HepG2 (cell line): Measurements from ENCODE around the gene CHSY3. TPM values are rescaled to one million over a fixed set of nuclear protein-coding genes. Genes with fewer than 3 reads are reported as not detected.

Experiments used
- ATAC-seq: fragments of 200-7000 bp; cut with Tn5 transposase; 3 replicates; pipeline ENCODE4 v1.9.1; 2020; ENCODE audit warnings: mild to moderate bottlenecking, moderate library complexity
- BruUV-seq: library from RNA; stranded (reverse); fragments of 400-500 nt; replicated peaks from 2 replicates; lab custom pipeline; 2021; lab: Mats Ljungman, UMichigan
- CTCF ChIA-PET: fragments of 300-600 bp; formaldehyde crosslinking; extraction: SDS; loops from one replicate; lab custom pipeline; 2021; ENCODE audit warnings: low total read pairs, inconsistent platforms, low intra/inter-chr PET ratio; lab: Yijun Ruan, JAX
- POLR2A ChIA-PET: fragments of 350-600 bp; sonication (Branson Sonifier 250); formaldehyde crosslinking; loops from one replicate; lab custom pipeline; 2020; ENCODE audit warnings: antibody characterized with exemption, inconsistent platforms; lab: Yijun Ruan, JAX
- DNase-seq: peaks from one replicate; pipeline ENCODE4 v3.0.0-alpha.2; 2015; ENCODE audit warnings: low spot score
- FAIRE-seq: peaks from 3 replicates; lab custom pipeline; 2011; peaks lifted over from hg19 to GRCh38; lab: Jason Lieb, UNC
- H2AFZ ChIP-seq: one replicate; pipeline ENCODE4 v1.6.1; 2011; ENCODE audit warnings: low read length, inconsistent platforms
- H3K27ac ChIP-seq: fragments of 300-600 bp; 3 replicates; pipeline ENCODE4 v1.8.0; 2011; ENCODE audit warnings: mixed run types, mild to moderate bottlenecking, mixed read lengths, low read length, inconsistent platforms; ENCODE audit not compliant: insufficient read depth; ENCODE audit errors: extremely low read length
- H3K27me3 ChIP-seq, 2 experiments: fragments of 200-600 bp in 1 of 2; 2 replicates in 1 of 2; 3 replicates in 1 of 2; pipeline versions ENCODE4 v1.6.0 to v1.8.0; 2011; ENCODE audit warnings: low read length in 2 of 2, mild to moderate bottlenecking in 2 of 2, moderate library complexity in 2 of 2, inconsistent platforms in 1 of 2; ENCODE audit not compliant: insufficient read depth in 2 of 2, control insufficient read depth in 1 of 2
- H3K36me3 ChIP-seq, 2 experiments: fragments of 200-600 bp in 1 of 2; replicated peaks in 1 of 2; 2 replicates in 1 of 2; 3 replicates in 1 of 2; pipeline versions ENCODE4 v1.5.1 to v1.8.0; 2011; ENCODE audit warnings: low read length in 2 of 2, inconsistent platforms in 1 of 2; ENCODE audit not compliant: insufficient read depth in 2 of 2, control insufficient read depth in 1 of 2
- H3K4me1 ChIP-seq: 2 replicates; pipeline ENCODE4 v1.5.1; 2012; ENCODE audit warnings: low read length, inconsistent platforms; ENCODE audit not compliant: insufficient read depth
- H3K4me2 ChIP-seq: 2 replicates; pipeline ENCODE4 v1.6.0; 2011; ENCODE audit warnings: low read depth, low read length, inconsistent platforms
- H3K4me3 ChIP-seq, 3 experiments: fragments of 200-600 bp in 1 of 3; sonication (generic), shearing (Covaris generic) in 1 of 3; replicated peaks in 1 of 3; 2 replicates each; pipeline ENCODE4 v1.5.1; 2011 to 2016; ENCODE audit warnings: low read length in 3 of 3, inconsistent platforms in 2 of 3, low read depth in 2 of 3, mild to moderate bottlenecking in 2 of 3, control low read depth in 1 of 3, mixed read lengths in 1 of 3; ENCODE audit not compliant: insufficient read depth in 1 of 3
- H3K79me2 ChIP-seq: one replicate; pipeline ENCODE4 v1.6.1; 2011; ENCODE audit warnings: low read length, inconsistent platforms; ENCODE audit not compliant: insufficient read depth
- H3K9ac ChIP-seq: 2 replicates; pipeline ENCODE4 v1.6.0; 2011; ENCODE audit warnings: mild to moderate bottlenecking, low read depth, low read length, inconsistent platforms; ENCODE audit not compliant: insufficient read depth
- H3K9me3 ChIP-seq: 2 replicates; pipeline ENCODE4 v1.5.1; 2012; ENCODE audit warnings: mild to moderate bottlenecking, low read length
- H4K20me1 ChIP-seq: 2 replicates; pipeline ENCODE4 v1.6.0; 2011; ENCODE audit warnings: inconsistent platforms, mild to moderate bottlenecking, low read length, moderate library complexity; ENCODE audit not compliant: insufficient read depth
- GATAD1 ChIP-seq: IDR thresholded peaks from 2 replicates; pipeline ENCODE4 v1.6.1; 2016; ENCODE audit warnings: missing genetic modification reagents, missing compliant biosample characterization
- IRF2 ChIP-seq: IDR thresholded peaks from 2 replicates; pipeline ENCODE4 v1.6.1; 2018; ENCODE audit warnings: missing genetic modification reagents, missing compliant biosample characterization
- PLRG1 ChIP-seq: fragments of 450-650 bp; conservative IDR thresholded peaks from 2 replicates; pipeline ENCODE4 v1.6.1; 2016
- ZNF343 ChIP-seq: sonication (generic); formaldehyde crosslinking; IDR thresholded peaks from 2 replicates; pipeline ENCODE4 v1.4.0; 2020; ENCODE audit warnings: mild to moderate bottlenecking, missing genetic modification reagents
- ZNF563 ChIP-seq: sonication (generic); formaldehyde crosslinking; IDR thresholded peaks from 2 replicates; pipeline ENCODE4 v1.8.0; 2022; ENCODE audit warnings: mild to moderate bottlenecking, moderate library complexity, missing genetic modification reagents
- WGBS: methylation state at CpG from one replicate; pipeline ENCODE4 v1.1.6; 2017; ENCODE audit warnings: low lambda C conversion rate; 5-methylcytosine and 5-hydroxymethylcytosine counted together
- in situ Hi-C: cut with HindIII; loops from 2 replicates; pipeline ENCODE4 v1.10.0; 2017; ENCODE audit warnings: low pct_unique_long_range_greater_than_20kb; ENCODE audit not compliant: extremely low pct_ligation_motif_present
- intact Hi-C: fragments of 100-400 bp; cut with micrococcal nuclease; formaldehyde crosslinking; loops from one replicate; pipeline ENCODE4 v1.10.0; 2022; ENCODE audit not compliant: unreplicated experiment
- polyA plus RNA-seq, 8 experiments: library from polyadenylated mRNA; depleted of rRNA in 3 of 8; stranded (reverse) in 7 of 8; unstranded in 1 of 8; fragments of >200 nt; fragmentation: Illumina TruSeq in 4 of 8; extraction: Trizol in 4 of 8; gene quantifications; 2 replicates each; pipeline versions ENCODE4 v1.2.1 to v1.2.3, GENCODE V29; 2011 to 2016; ENCODE audit warnings: low read depth in 4 of 8, missing spikeins in 1 of 8, mixed read lengths in 1 of 8; ENCODE audit not compliant: insufficient read depth in 1 of 8
- total RNA-seq, 5 experiments: library from RNA; depleted of rRNA; stranded (reverse); fragments of >200 nt; fragmentation: Illumina TruSeq; extraction: Trizol; gene quantifications; 2 replicates each; pipeline ENCODE4 v1.2.3, GENCODE V29; 2016; ENCODE audit warnings: low read depth in 1 of 5
- TF ChIP-seq, protein P1 (sequence below): sonication (generic); formaldehyde crosslinking; IDR thresholded peaks from 2 replicates; pipeline ENCODE4 v1.4.0; 2020; ENCODE audit warnings: missing genetic modification reagents
- TF ChIP-seq, protein P2 (sequence below): sonication (generic); formaldehyde crosslinking; IDR thresholded peaks from 2 replicates; pipeline ENCODE4 v1.4.0; 2020; ENCODE audit warnings: low read depth, mild to moderate bottlenecking, missing genetic modification reagents

The CHSY3 gene
- total and polyA plus RNA-seq, 2 of the 13 experiments (the other 11 are each of a cell fraction or from before 2014, with no cell fraction given): 0.26 to 4.1 TPM

DNA sequence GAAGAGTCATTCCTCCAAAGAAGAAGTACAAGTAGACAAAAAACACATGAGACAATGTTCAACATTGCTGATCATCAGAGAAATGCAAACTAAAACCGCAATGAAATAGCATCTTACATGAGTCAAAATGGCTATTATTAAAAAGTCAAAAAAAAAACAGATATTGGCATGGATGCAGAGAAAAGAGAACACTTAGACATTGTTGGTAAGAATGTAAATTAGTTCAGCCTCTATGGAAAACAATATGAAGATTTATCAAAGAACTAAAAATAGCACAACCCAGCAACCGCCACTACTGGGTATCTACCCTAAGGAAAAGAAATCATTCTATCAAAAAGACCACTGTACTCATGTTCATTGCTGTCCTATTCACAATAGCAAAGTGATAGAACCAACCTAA lies 157.5 kb downstream of the CHSY3 start:
- Histone ChIP-seq H3K4me2 (no peak overlapping the region), H3K4me3 (no peak overlapping the region), H3K9me3 (0 out of 2 replicates have a peak, but pooled peaks cover 5% of the 10 kb centered on the region), H3K36me3 (no peaks in the 10 kb centered on the region), H3K27me3 (no peaks in the 10 kb centered on the region), H2AFZ (no peak overlapping the region), H4K20me1 (no peaks in the 10 kb centered on the region), H3K27ac (no peak overlapping the region), H3K9ac (no peak overlapping the region), H3K79me2 (no peaks in the 10 kb centered on the region), H3K4me1 (no peaks in the 10 kb centered on the region)
- in situ Hi-C loops: no loop called here
- 14% methylated on average over 2 of the region's 2 CpGs for WGBS
- FAIRE-seq: no peak
- TF ChIP-seq IRF2 (no peak), GATAD1 (CRISPR knock-in tag) (no peak), PLRG1 (no peak), ZNF343 (no peak), ZNF563 (CRISPR knock-in tag) (no peak)
- TF ChIP-seq, protein P1, sequence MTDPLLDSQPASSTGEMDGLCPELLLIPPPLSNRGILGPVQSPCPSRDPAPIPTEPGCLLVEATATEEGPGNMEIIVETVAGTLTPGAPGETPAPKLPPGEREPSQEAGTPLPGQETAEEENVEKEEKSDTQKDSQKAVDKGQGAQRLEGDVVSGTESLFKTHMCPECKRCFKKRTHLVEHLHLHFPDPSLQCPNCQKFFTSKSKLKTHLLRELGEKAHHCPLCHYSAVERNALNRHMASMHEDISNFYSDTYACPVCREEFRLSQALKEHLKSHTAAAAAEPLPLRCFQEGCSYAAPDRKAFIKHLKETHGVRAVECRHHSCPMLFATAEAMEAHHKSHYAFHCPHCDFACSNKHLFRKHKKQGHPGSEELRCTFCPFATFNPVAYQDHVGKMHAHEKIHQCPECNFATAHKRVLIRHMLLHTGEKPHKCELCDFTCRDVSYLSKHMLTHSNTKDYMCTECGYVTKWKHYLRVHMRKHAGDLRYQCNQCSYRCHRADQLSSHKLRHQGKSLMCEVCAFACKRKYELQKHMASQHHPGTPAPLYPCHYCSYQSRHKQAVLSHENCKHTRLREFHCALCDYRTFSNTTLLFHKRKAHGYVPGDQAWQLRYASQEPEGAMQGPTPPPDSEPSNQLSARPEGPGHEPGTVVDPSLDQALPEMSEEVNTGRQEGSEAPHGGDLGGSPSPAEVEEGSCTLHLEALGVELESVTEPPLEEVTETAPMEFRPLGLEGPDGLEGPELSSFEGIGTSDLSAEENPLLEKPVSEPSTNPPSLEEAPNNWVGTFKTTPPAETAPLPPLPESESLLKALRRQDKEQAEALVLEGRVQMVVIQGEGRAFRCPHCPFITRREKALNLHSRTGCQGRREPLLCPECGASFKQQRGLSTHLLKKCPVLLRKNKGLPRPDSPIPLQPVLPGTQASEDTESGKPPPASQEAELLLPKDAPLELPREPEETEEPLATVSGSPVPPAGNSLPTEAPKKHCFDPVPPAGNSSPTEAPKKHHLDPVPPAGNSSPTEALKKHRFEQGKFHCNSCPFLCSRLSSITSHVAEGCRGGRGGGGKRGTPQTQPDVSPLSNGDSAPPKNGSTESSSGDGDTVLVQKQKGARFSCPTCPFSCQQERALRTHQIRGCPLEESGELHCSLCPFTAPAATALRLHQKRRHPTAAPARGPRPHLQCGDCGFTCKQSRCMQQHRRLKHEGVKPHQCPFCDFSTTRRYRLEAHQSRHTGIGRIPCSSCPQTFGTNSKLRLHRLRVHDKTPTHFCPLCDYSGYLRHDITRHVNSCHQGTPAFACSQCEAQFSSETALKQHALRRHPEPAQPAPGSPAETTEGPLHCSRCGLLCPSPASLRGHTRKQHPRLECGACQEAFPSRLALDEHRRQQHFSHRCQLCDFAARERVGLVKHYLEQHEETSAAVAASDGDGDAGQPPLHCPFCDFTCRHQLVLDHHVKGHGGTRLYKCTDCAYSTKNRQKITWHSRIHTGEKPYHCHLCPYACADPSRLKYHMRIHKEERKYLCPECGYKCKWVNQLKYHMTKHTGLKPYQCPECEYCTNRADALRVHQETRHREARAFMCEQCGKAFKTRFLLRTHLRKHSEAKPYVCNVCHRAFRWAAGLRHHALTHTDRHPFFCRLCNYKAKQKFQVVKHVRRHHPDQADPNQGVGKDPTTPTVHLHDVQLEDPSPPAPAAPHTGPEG (CRISPR knock-in tag): no peak
- TF ChIP-seq, protein P2, sequence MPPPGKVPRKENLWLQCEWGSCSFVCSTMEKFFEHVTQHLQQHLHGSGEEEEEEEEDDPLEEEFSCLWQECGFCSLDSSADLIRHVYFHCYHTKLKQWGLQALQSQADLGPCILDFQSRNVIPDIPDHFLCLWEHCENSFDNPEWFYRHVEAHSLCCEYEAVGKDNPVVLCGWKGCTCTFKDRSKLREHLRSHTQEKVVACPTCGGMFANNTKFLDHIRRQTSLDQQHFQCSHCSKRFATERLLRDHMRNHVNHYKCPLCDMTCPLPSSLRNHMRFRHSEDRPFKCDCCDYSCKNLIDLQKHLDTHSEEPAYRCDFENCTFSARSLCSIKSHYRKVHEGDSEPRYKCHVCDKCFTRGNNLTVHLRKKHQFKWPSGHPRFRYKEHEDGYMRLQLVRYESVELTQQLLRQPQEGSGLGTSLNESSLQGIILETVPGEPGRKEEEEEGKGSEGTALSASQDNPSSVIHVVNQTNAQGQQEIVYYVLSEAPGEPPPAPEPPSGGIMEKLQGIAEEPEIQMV (CRISPR knock-in tag): no peak
- BruUV-seq: no TSS peak
- POLR2A ChIA-PET: no interaction called here
- intact Hi-C loops: no loop called here
- no peak for DNase-seq
- no peak for ATAC-seq
- CTCF ChIA-PET: no interaction called here
